Esophagus squamous epithelium (tissue), 5 donors: ENCODE results near the gene TAC1. TPM values are rescaled to one million over a fixed set of nuclear protein-coding genes. Genes with fewer than 3 reads are reported as not detected.

Source experiments
- DNase-seq: peaks from one replicate; lab custom pipeline; 2025; lab: John Stamatoyannopoulos, UW
- H3K27ac ChIP-seq, 4 donors: fragments of 200-600 bp; sonication (generic); one replicate each; pipeline ENCODE4 v1.5.1; 2016 to 2019; ENCODE audit warnings: mild to moderate bottlenecking in 1 of 4
- H3K27me3 ChIP-seq, 4 donors: fragments of 200-600 bp; sonication (generic); 1 replicate in 3 of 4; 2 replicates in 1 of 4; pipeline versions ENCODE4 v1.5.1 to v1.6.0; 2017 to 2021; ENCODE audit warnings: antibody characterized with exemption in 1 of 4
- H3K36me3 ChIP-seq, 3 donors: fragments of 200-600 bp; sonication (generic); one replicate each; pipeline ENCODE4 v1.5.1; 2016 to 2019
- H3K4me1 ChIP-seq, 3 donors: fragments of 200-600 bp; sonication (generic); one replicate each; pipeline ENCODE4 v1.5.1; 2017 to 2019
- H3K4me3 ChIP-seq, 4 donors: fragments of 200-600 bp; sonication (generic); 1 replicate in 3 of 4; 2 replicates in 1 of 4; pipeline ENCODE4 v1.5.1; 2016 to 2019; ENCODE audit warnings: mild to moderate bottlenecking in 2 of 4, moderate library complexity in 1 of 4
- H3K9me3 ChIP-seq, 3 donors: fragments of 200-600 bp; sonication (generic); one replicate each; pipeline ENCODE4 v1.5.1; 2016 to 2019
- POLR2A ChIP-seq, 4 donors: fragments of 450-650 bp; IDR thresholded peaks; one replicate each; pipeline ENCODE4 v1.6.1; 2017; ENCODE audit warnings: antibody characterized with exemption in 4 of 4, mild to moderate bottlenecking in 4 of 4, moderate library complexity in 3 of 4
- WGBS, 2 donors: methylation state at CpG; one replicate each; pipeline ENCODE4 v1.1.5; 2018; 5-methylcytosine and 5-hydroxymethylcytosine counted together
- intact Hi-C: fragments of 100-400 bp; cut with DNase I; formaldehyde crosslinking; loops from one replicate; pipeline ENCODE4 v1.15.0; 2022
- total RNA-seq, 4 donors: library from RNA; depleted of rRNA; stranded (reverse); fragments of >200 nt; gene quantifications; one replicate each; pipeline ENCODE4 v1.1.0, GENCODE V29; 2016
- TF ChIP-seq, protein P1 (sequence below), 6 experiments: fragments of 450-650 bp in 4 of 6; fragments of 200-600 bp in 2 of 6; sonication (generic) in 2 of 6; IDR thresholded peaks; one replicate each; pipeline ENCODE4 v1.5.1; 2016 to 2019; ENCODE audit warnings: antibody characterized with exemption in 6 of 6, mild to moderate bottlenecking in 4 of 6, moderate library complexity in 4 of 6
- donor health status: DM: yes; HTN: yes; CAD: no.

Gene TAC1, protein sequence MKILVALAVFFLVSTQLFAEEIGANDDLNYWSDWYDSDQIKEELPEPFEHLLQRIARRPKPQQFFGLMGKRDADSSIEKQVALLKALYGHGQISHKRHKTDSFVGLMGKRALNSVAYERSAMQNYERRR
- total RNA-seq: not detected

DNA sequence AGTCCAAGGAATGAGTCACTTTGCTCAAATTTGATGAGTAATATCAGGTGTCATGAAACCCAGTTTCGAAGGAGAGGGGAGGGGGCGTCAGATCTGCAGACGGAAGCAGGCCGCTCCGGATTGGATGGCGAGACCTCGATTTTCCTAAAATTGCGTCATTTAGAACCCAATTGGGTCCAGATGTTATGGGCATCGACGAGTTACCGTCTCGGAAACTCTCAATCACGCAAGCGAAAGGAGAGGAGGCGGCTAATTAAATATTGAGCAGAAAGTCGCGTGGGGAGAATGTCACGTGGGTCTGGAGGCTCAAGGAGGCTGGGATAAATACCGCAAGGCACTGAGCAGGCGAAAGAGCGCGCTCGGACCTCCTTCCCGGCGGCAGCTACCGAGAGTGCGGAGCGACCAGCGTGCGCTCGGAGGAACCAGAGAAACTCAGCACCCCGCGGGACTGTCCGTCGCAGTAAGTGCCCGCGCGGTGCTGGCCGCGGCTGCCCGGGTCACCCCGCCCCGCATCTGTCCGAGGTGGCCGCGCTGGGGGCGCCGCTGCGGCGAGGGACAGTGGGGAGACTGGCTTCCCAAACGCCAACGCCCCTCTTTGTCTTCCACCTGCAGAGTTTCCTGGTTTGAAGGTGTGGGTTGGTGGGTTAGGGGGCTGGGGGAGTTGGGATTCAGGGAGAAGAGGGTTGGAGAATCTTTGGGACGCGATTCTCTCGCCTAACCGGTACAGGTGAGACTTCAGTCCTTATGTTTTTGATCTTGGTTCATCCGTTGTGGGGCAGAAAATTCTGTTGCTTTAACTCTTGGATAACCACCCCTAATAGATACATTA, at the start of gene TAC1:
TAC1 (plus strand) TSS at position 351 of the 829 bp plus-strand sequence. CDS start 527 bp downstream, outside the sequence.
- Histone ChIP-seq H3K9me3 (no peaks in the 10 kb centered on the region), H3K27me3 (peaks cover 0 to 76% (median 12%) of the 10 kb centered on the region in 4 donors), H3K4me3 (peak within 1 kb of the TSS in 2 of 4 donors; percentile 11 to 42), H3K4me1 (peaks cover 10 to 26% (median 11%) of the 10 kb centered on the region in 3 donors), H3K36me3 (no peaks in the 10 kb centered on the region), H3K27ac (no peak within 1 kb of the TSS)
- no peak for DNase-seq
- WGBS, 2 donors: 11 to 16% methylated on average over 38 to 43 of the region's 57 CpGs
- intact Hi-C loops: no loop called here
- no peak for TF ChIP-seq POLR2A (IDR thresholded peaks at IDR 0.05)
- TF ChIP-seq, protein P1, sequence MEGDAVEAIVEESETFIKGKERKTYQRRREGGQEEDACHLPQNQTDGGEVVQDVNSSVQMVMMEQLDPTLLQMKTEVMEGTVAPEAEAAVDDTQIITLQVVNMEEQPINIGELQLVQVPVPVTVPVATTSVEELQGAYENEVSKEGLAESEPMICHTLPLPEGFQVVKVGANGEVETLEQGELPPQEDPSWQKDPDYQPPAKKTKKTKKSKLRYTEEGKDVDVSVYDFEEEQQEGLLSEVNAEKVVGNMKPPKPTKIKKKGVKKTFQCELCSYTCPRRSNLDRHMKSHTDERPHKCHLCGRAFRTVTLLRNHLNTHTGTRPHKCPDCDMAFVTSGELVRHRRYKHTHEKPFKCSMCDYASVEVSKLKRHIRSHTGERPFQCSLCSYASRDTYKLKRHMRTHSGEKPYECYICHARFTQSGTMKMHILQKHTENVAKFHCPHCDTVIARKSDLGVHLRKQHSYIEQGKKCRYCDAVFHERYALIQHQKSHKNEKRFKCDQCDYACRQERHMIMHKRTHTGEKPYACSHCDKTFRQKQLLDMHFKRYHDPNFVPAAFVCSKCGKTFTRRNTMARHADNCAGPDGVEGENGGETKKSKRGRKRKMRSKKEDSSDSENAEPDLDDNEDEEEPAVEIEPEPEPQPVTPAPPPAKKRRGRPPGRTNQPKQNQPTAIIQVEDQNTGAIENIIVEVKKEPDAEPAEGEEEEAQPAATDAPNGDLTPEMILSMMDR (IDR thresholded peaks at IDR 0.05): no peak

DNA sequence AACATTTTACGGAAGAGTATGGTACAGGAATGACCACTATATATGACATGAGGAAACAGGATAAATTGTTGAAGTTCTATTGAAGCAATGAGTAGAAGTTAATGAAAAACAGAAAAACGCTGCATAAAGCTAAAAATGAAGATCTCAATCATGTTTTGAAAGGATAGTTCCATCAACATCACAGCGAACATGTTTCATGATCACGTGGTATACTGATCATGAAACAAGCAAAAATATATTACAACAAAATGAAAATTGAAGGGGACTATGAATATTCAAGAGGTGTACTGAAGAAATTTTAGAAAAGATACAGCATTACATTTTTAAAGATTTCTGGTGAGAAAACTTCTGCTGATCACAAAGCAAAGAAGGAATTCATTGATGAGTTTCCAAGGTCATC, 45.9 kb upstream of the TAC1 start:
- intact Hi-C loops: no loop called here
- H3K9me3 ChIP-seq: no peaks in the 10 kb centered on the region
- no peak for DNase-seq
- no peak overlapping the region for H3K27ac ChIP-seq
- TF ChIP-seq POLR2A (IDR thresholded peaks at IDR 0.05): no peak
- no peaks in the 10 kb centered on the region for H3K27me3 ChIP-seq
- no peak overlapping the region for H3K4me3 ChIP-seq
- no peaks in the 10 kb centered on the region for H3K36me3 ChIP-seq
- WGBS, 2 donors: 68 to 73% methylated on average over 4 of the region's 4 CpGs
- no peaks in the 10 kb centered on the region for H3K4me1 ChIP-seq

DNA sequence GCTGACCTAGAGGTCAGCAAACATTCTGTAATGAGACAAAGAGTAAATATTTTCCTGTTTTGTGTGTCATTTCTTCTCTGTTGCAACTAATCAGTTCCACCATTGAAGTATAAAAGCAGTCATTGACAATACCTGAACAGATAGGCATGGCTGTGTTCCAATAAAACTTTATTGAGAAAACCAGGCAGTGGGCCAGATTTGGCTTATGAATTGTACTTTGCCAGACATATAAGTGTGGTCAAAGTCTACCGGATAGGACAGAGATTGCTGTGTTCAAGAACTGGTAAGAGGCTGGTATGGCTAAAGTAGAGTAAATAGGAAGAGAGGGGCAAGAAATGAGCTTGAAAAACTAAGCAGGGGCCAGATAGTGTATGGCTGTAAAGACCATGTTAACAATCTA, 38.3 kb upstream of the TAC1 start:
- Histone ChIP-seq H3K27ac (no peak overlapping the region), H3K4me3 (no peak overlapping the region), H3K9me3 (no peaks in the 10 kb centered on the region), H3K4me1 (no peaks in the 10 kb centered on the region), H3K27me3 (no peaks in the 10 kb centered on the region), H3K36me3 (no peaks in the 10 kb centered on the region)
- intact Hi-C loops: no loop called here
- no peak for TF ChIP-seq POLR2A (IDR thresholded peaks at IDR 0.05)
- TF ChIP-seq, protein P1 (IDR thresholded peaks at IDR 0.05): no peak
- no peak for DNase-seq
- 85 to 100% methylated on average over 1 of the region's 1 CpG for WGBS, 2 donors

DNA sequence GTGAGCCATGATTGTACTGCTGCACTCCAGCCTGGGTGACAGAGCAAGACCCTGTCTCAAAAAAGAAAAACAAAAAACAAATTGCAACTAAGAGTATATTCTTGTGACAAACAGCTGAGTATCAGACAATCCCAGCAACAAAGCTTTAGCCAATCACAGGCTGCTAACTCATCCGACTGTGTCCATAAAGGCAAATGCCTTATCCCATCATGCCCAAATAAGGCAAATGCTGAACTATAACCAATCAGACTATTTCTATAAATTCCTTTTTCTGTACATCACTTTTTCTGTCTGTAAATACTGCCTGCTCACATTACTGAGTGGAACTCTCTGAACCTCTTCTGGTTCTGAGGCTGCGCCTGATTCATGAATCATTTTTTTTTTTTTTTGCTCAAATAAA, 37.5 kb upstream of the TAC1 start:
- intact Hi-C loops: no loop called here
- TF ChIP-seq POLR2A (IDR thresholded peaks at IDR 0.05): no peak
- TF ChIP-seq, protein P1 (IDR thresholded peaks at IDR 0.05): no peak
- DNase-seq: no peak
- WGBS, 2 donors: 81 to 90% methylated on average over 2 of the region's 2 CpGs
- Histone ChIP-seq H3K4me3 (no peak overlapping the region), H3K27ac (no peak overlapping the region), H3K9me3 (no peaks in the 10 kb centered on the region), H3K4me1 (no peaks in the 10 kb centered on the region), H3K27me3 (no peaks in the 10 kb centered on the region), H3K36me3 (no peaks in the 10 kb centered on the region)

DNA sequence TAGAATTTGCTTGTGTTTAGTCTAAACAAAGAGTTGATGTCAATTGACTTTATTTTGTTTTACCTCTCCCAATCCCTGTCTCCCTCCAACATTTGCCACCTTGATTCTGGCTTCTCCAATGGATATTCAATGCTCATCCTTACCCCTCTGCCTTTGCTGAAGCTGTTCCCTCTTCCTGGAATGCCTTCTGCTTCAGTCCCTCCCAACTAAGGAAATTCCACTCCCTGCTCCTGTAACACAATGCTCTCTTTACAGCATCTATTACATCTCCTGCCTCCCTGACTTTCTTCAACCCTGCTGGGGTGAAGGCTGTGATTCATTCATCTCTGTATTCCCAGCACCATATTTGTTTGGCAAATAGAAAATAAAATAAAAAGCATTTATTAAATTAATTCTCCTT, 34.5 kb upstream of the TAC1 start:
- no peak for DNase-seq
- H3K4me3 ChIP-seq: no peak overlapping the region
- H3K36me3 ChIP-seq: no peaks in the 10 kb centered on the region
- TF ChIP-seq, protein P1 (IDR thresholded peaks at IDR 0.05): no peak
- H3K9me3 ChIP-seq: no peaks in the 10 kb centered on the region
- H3K27ac ChIP-seq: no peak overlapping the region
- no peaks in the 10 kb centered on the region for H3K27me3 ChIP-seq
- intact Hi-C loops: no loop called here
- H3K4me1 ChIP-seq: no peaks in the 10 kb centered on the region
